Mesodermal cell (in vitro differentiated cells): ENCODE measurements around the gene STAC.

Experiments
- H3K27ac ChIP-seq: 2 replicates; pipeline ENCODE4 v1.7.0; 2013; ENCODE audit warnings: mild to moderate bottlenecking, low read depth, low read length, moderate library complexity; ENCODE audit not compliant: severe bottlenecking
- H3K36me3 ChIP-seq: 2 replicates; pipeline ENCODE4 v1.7.1; 2013; ENCODE audit warnings: mild to moderate bottlenecking, low read length, moderate library complexity; ENCODE audit not compliant: control insufficient read depth, insufficient read depth
- H3K4me1 ChIP-seq: one replicate; pipeline ENCODE4 v1.7.1; 2013; ENCODE audit warnings: mild to moderate bottlenecking, low read length; ENCODE audit not compliant: insufficient read depth, control insufficient read depth, poor library complexity, severe bottlenecking
- H3K4me3 ChIP-seq: 2 replicates; pipeline ENCODE4 v1.7.0; 2013; ENCODE audit warnings: low read length, control low read depth, mild to moderate bottlenecking; ENCODE audit not compliant: insufficient read depth, poor library complexity, severe bottlenecking; ENCODE audit errors: extremely low read depth
- H3K9me3 ChIP-seq: 2 replicates; pipeline ENCODE4 v1.7.1; 2013; ENCODE audit warnings: mild to moderate bottlenecking, low read length, moderate library complexity; ENCODE audit not compliant: control insufficient read depth
- WGBS, 2 experiments: methylation state at CpG; one replicate each; pipeline ENCODE4 v1.1.5; 2013; ENCODE audit warnings: missing lambda C conversion rate in 2 of 2; ENCODE audit not compliant: insufficient coverage in 2 of 2; 5-methylcytosine and 5-hydroxymethylcytosine counted together

Gene STAC

DNA sequence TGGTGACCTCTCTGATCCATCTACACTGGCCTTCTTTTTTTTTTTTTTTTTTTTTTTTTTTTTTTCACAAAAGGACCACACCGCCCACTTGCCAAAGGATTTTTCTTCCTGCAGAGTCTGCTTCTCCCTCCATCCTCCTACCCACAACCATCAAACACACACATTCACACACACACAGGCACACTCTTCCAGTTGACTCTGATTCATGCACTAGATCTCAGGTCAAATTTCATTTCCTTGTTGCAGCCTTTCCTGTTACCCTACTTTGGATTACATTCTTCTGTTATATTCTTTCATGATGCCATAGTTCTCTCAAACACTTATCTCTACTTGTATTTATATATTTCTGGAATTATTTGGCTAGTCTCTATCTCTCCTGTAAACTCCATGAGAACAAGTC is 133.9 kb downstream of the STAC start:
- H3K4me3 ChIP-seq: no peak overlapping the region
- H3K4me1 ChIP-seq: no peaks in the 10 kb centered on the region
- WGBS, 2 experiments: 80 to 100% methylated on average over 1 of the region's 1 CpG
- no peak overlapping the region for H3K27ac ChIP-seq
- H3K9me3 ChIP-seq: no peaks in the 10 kb centered on the region
- no peaks in the 10 kb centered on the region for H3K36me3 ChIP-seq

DNA sequence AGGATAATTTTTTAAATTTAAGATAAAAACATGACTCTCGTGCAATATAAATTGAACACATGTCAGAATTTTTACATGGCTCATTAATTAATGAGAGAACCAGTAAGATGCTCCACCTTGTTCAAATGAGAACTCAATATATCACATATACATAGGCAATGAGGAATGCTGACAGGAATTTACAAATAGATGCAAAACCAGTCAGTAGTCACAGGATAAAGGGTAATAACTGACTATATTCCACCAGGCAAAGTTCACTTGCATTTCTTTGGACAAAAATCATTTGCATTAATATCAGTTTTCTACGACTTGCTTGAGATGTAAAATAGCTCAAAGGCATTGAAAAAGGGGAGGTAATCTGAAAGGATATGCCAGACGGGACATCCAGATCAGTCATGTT is 139.4 kb downstream of the STAC start:
- Histone ChIP-seq H3K4me3 (no peak overlapping the region), H3K36me3 (no peaks in the 10 kb centered on the region), H3K4me1 (peaks cover 1% of the 10 kb centered on the region), H3K9me3 (no peaks in the 10 kb centered on the region), H3K27ac (peak overlapping the region; percentile 75)
- WGBS, 2 experiments: 88% methylated on average over 1 of the region's 3 CpGs; no CpG with 5 or more reads in 1 of the 2 experiments

DNA sequence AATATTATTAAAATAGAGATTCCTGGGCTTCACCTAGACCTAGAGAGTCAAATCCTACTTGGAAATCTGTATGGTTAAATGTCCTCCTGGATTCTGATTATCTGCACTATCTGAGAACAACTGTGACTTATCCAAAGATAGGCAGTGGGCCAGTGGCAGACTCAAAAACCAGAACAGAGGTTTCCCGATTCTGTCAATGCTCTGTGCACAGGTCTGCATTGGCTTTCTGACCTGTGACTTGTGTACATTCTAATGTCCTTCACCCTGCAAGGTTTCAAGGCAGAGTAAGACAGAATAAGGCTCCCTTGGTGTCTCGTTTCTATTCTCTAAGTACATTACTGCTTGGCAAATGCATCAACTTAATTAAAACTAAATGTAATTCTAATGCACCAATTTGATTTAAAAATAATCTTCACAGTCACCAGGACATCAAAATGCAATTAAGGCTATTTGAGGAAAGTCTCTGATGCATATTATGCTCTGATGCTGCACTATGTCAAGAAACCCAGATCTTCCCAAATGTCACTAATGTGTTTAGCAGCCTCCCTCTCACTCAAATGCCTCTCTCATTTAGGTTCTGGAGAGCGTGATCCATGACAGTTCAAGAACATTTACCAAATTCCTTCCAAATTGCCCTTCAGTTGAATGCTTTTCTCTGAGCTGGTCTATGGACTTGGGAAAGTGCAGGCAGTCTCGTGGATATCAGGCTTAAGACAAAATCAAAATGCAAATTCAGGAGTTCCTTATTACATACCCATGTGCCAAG is 140.1 kb downstream of the STAC start:
- peak overlapping the region; percentile 75 for H3K27ac ChIP-seq
- no peaks in the 10 kb centered on the region for H3K9me3 ChIP-seq
- peaks cover 6% of the 10 kb centered on the region for H3K4me1 ChIP-seq
- H3K4me3 ChIP-seq: no peak overlapping the region
- H3K36me3 ChIP-seq: no peaks in the 10 kb centered on the region
- 85% methylated on average over 1 to 4 of the region's 4 CpGs for WGBS, 2 experiments

DNA sequence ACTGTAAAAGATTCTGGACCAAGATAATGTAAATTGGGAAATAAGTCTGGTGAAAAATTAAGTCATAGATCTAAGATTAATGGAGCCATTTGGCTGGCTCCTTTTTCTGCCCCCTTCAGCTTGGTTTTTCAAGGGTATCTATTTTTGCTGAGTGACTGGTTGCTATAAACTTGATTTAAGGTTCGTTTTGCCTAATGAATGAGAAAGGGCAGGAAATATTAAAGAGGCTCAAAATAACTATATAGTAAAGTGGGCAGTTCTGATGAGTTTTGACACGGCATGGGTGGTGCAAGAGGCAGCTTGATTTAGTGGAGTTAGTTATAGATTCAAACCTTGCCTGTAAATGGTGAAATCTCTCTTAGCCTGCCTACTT is 140.7 kb downstream of the STAC start:
- Histone ChIP-seq H3K9me3 (no peaks in the 10 kb centered on the region), H3K36me3 (no peaks in the 10 kb centered on the region), H3K4me3 (no peak overlapping the region), H3K4me1 (peaks cover 9% of the 10 kb centered on the region), H3K27ac (peak overlapping the region; percentile 73)
- WGBS, 2 experiments: 90 to 100% methylated on average over 1 to 2 of the region's 2 CpGs

DNA sequence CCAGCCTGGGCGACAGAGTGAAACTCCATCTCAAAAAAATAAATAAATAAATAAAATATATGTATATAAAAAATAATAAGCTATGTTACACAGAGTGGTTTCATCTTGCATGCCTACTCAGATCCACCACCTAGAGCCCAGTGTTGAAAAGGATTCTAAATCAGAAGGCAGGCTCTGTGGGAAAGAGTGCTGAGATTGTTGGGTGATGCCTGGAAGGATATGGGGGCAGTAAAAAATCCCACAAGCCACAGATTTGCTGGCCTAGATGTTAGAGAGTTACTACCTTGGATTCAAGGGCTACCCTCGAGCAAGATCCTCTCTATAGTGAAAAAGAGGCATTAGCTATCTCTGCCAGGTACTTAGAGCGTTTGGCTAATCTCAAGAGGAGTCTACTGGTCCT is 144.3 kb downstream of the STAC start:
- Histone ChIP-seq H3K4me3 (no peak overlapping the region), H3K9me3 (no peaks in the 10 kb centered on the region), H3K27ac (no peak overlapping the region), H3K36me3 (no peaks in the 10 kb centered on the region), H3K4me1 (peaks cover 9% of the 10 kb centered on the region)
- 75% methylated on average over 1 of the region's 3 CpGs; no CpG with 5 or more reads in 1 of the 2 experiments for WGBS, 2 experiments

DNA sequence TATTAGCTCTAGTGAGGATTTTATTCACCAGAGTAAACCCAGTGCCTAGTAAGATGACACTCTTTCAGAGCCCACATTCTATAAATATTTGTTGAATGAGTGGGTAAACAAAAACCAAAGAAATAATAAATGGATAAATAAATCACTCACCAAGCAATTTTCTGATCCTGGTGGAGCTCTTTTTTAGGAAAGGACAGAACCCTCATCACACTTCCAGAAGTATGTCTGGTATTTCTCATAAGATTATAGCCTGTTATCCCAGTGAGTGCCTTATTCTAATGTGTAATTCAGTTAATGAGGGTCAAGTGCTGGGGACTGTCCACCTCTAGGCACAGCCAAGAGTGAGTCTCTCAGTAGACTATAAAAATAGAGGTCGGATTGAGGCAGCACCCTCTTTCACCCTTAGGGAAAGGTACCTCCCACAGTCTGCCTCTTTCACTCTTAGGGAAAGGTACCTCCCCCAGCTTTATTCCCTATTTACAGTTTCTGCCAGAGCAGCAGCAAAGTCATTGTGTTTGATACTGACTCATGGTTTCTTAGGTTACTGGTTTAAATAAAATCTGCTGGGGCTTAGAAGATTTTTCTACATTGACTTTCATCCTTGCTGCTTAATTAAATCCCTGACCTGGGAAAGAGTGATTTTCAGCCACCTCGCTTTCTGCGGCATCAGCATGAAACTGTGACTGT is 145.0 kb downstream of the STAC start:
- H3K27ac ChIP-seq: peak overlapping the region; percentile 68
- WGBS, 2 experiments: 44 to 72% methylated on average over 1 to 3 of the region's 3 CpGs

DNA sequence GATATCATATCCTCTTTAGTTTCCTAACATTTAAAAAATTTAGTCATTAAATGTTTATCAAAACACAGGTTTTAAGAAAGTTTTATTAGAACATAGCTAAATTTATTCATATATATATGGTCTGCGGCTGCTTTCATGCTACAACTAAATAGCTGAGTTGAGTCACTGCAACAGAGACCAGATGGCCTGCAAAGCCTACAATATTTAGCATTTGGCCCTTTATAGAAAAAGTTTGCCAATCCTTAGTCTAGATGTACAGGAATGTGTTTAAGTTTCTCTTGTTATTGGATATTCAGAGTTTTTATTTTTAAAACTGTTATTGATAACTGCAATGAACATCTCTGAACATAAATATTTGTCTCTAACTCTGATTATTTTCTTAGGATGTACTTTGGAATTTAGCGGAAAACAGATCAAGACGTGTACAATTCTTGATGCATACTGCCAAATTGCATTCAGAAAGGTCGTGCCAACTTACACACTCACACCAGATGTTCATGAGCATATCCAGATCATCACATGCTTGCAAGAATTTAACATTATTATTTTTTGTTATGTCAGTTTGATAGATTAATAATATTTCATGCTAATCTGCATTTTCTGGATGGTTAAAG is 157.9 kb downstream of the STAC start:
- WGBS, 2 experiments: 83 to 100% methylated on average over 1 to 2 of the region's 4 CpGs

More for the DNA sequence above, 145.0 kb downstream of the STAC start:
- H3K36me3 ChIP-seq: no peaks in the 10 kb centered on the region
- H3K4me1 ChIP-seq: peaks cover 9% of the 10 kb centered on the region
- no peak overlapping the region for H3K4me3 ChIP-seq
- no peaks in the 10 kb centered on the region for H3K9me3 ChIP-seq

DNA sequence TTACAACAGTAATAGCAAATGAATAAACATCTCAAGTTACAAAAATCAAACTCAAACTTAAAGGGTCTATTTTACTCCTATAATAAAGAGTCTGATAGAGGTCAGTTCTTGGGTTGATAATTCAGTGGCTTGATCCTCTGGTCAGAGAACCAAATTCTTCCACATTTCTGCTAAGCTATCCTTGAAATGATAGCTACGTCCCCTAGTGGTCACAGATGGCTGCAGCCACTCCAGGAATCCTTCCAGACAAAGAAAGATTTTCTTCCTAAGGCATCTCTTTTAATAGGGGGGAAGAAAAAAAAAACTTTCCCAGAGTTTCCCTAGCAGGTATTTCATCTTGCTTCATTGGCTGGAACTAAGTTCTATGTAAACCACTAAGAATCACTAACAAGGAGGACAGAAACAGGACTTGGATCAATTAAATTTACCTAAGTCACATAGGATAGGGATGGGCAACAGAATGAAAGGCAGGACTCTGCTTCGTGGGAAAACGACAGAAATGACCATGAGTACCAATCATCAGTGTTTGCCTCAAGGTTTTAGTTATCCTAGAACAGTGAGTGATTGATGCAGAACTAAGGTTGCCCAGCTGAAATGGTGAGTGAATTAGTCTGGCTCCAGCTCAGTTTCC is 160.7 kb downstream of the STAC start:
- 80 to 92% methylated on average over 1 to 2 of the region's 3 CpGs for WGBS, 2 experiments

More for the DNA sequence above, 157.9 kb downstream of the STAC start:
- Histone ChIP-seq H3K9me3 (no peaks in the 10 kb centered on the region), H3K4me1 (no peaks in the 10 kb centered on the region), H3K36me3 (no peaks in the 10 kb centered on the region), H3K4me3 (no peak overlapping the region), H3K27ac (no peak overlapping the region)

DNA sequence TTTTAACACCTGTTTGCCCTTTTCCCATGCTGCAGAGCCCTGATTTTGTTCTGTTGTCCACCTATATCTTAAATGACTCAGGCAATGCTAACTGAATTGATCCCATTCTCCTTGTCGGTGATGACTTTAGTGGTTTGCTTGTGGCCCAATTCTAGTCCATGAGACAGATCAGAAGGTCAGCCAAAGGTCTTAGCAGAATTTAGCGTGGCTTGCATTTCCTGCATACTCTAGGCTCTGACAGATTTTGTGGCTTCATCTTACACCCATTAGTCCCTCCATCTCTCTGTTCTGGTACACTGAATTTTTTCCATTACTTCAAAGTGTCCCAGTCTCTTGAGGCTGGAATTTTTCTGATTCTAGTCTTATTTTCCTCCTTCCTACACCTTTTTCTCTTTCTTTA is 161.9 kb downstream of the STAC start:
- Histone ChIP-seq H3K9me3 (no peaks in the 10 kb centered on the region), H3K27ac (no peak overlapping the region), H3K4me1 (no peaks in the 10 kb centered on the region), H3K4me3 (no peak overlapping the region), H3K36me3 (no peaks in the 10 kb centered on the region)
- WGBS, 2 experiments: 79 to 97% methylated on average over 2 of the region's 2 CpGs

More for the DNA sequence above, 160.7 kb downstream of the STAC start:
- Histone ChIP-seq H3K4me3 (no peak overlapping the region), H3K36me3 (no peaks in the 10 kb centered on the region), H3K9me3 (no peaks in the 10 kb centered on the region), H3K4me1 (no peaks in the 10 kb centered on the region), H3K27ac (no peak overlapping the region)

DNA sequence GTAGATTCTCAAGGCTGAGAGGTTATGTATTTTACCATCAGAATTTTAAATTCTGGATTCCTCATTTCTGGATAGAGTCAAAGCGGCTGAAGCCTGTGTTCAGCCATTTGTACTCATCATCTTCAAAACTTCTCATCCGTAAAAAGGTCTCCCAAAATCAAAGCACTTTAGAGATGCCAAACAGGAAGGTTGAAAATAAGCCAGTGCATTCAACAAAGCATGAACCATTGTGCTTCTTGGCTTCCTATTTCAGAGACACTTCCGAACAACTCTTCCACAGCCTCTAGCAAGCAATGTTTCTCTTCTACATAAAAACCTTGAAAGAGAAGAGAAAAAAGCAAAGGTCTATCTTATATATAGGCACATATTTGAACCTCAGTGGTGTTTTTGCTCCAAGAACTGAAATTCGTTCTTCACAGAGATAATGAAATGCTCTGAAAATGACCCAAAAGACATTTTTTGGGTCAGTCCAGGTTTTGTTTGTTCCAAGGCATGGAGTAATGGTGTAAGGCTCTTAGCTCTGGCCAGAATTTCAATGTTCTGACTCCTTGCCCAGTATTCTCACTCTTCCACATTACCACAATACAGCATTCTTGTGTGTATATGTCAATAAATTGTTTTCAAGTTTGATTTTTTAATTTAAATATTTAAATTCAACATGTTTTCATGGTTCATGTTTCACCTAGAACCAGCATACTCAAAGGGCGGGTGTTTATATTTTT is 163.1 kb downstream of the STAC start:
- H3K4me3 ChIP-seq: no peak overlapping the region
- 81 to 89% methylated on average over 3 of the region's 5 CpGs for WGBS, 2 experiments
- no peaks in the 10 kb centered on the region for H3K36me3 ChIP-seq
- H3K4me1 ChIP-seq: no peaks in the 10 kb centered on the region
- peaks cover 5% of the 10 kb centered on the region for H3K9me3 ChIP-seq
- no peak overlapping the region for H3K27ac ChIP-seq
